BLaER1 treated with 17β-estradiol and CSF1 and Interleukin-3, amounts not matched to agents 10 nM and 100 nM (cell line): ENCODE results near the gene GTF3A.

Source experiments
- H3K27ac ChIP-seq, 11 experiments: shearing (Covaris generic); formaldehyde crosslinking; 2 replicates each; pipeline ENCODE4 v1.8.1; 2022
- H3K27me3 ChIP-seq, 11 experiments: shearing (Covaris generic); formaldehyde crosslinking; 2 replicates each; pipeline ENCODE4 v1.8.1; 2022
- H3K36me3 ChIP-seq, 11 experiments: shearing (Covaris generic); formaldehyde crosslinking; 2 replicates each; pipeline ENCODE4 v1.8.1; 2022
- H3K4me1 ChIP-seq, 10 experiments: shearing (Covaris generic); formaldehyde crosslinking; 2 replicates each; pipeline ENCODE4 v1.8.1; 2022
- H3K4me2 ChIP-seq, 11 experiments: shearing (Covaris generic); formaldehyde crosslinking; 2 replicates each; pipeline ENCODE4 v1.8.1; 2022
- H3K4me3 ChIP-seq, 10 experiments: shearing (Covaris generic); formaldehyde crosslinking; 2 replicates each; pipeline ENCODE4 v1.8.1; 2022
- H3K9ac ChIP-seq, 11 experiments: shearing (Covaris generic); formaldehyde crosslinking; 2 replicates each; pipeline ENCODE4 v1.8.1; 2022
- H3K9me3 ChIP-seq, 11 experiments: shearing (Covaris generic); formaldehyde crosslinking; replicated peaks in 1 of 11; 2 replicates each; pipeline ENCODE4 v1.8.1; 2022
- H4K20me1 ChIP-seq, 11 experiments: shearing (Covaris generic); formaldehyde crosslinking; 2 replicates each; pipeline ENCODE4 v1.8.1; 2022
- Cebpa-rat ChIP-seq, 11 experiments: shearing (Covaris generic); IDR thresholded peaks; 2 replicates each; pipeline ENCODE4 v1.8.1; 2022

Gene GTF3A

DNA sequence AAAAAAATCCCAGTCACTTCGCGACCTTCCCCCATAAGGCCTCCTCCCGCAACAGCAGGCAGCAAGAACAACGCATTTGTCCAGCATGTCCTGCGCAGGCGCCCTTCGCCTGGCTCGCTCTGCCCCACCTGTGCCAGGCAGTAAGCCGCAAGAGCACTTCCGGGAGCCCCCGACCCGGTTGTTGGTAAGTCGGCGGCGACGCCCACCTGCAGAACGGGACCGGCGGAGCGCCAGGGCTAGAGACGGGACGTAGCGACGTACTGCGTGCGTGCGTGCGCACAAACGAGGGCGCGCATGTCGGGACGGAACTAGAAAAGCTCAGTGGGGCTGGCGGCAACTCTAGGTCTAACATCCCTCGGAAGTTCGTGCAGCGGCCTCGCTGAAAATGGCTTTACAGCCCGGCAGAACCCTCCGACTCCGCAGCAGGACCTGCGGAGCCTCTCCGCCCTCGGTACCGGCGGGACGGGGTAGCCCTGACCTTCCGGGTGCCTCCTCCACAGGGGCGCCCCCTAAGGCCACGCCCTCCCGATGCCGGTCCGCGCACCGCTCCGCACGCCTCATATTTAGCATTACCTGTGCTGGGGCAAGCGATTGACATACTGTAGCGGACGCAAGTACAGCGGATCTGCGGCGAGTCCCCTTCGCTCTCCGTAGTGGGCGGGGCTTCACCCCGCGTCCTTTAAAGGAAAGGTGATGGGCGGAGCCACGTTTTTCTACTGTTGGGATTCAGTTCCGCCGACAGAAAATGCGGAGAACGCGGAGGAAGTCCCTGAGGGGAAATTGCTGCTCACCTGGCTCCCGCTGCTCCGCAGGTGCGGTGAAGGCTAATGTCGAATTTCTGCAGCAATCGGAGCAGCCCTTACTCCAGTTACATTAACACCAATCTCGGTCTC is 25.8 kb downstream of the GTF3A start, which contains the start of gene MTIF3:
TSS of gene MTIF3 (minus strand) at position 629 of the 893 bp plus-strand sequence. CDS start 10,116 bp downstream, outside the sequence.
- Histone ChIP-seq H3K27ac (peak within 1 kb of the TSS; percentile 91 to 98 (median 96)), H3K9ac (peak within 1 kb of the TSS; percentile 90 to 97 (median 94)), H4K20me1 (peaks cover 0 to 14% (median 0%) of the 10 kb centered on the region in 11 experiments; a peak in 4 of 22 replicates), H3K4me1 (peaks cover 49 to 68% (median 60%) of the 10 kb centered on the region in 10 experiments), H3K4me2 (peak within 1 kb of the TSS; percentile 87 to 97 (median 94)), H3K36me3 (peaks cover 0 to 7% (median 0%) of the 10 kb centered on the region in 11 experiments; a peak in 5 of 22 replicates), H3K4me3 (peak within 1 kb of the TSS; percentile 72 to 90 (median 83)), H3K27me3 (no peaks in the 10 kb centered on the region), H3K9me3 (no peaks in the 10 kb centered on the region)
- TF ChIP-seq Cebpa-rat (IDR thresholded peaks at IDR 0.05): no peak

GRCh38 chr13:27450921-27451471 is 26.6 kb downstream of the GTF3A start:
- peak overlapping the region; percentile 72 to 90 (median 83) for H3K4me3 ChIP-seq
- H4K20me1 ChIP-seq: peaks cover 0 to 6% (median 0%) of the 10 kb centered on the region in 11 experiments; a peak in 3 of 22 replicates
- H3K27ac ChIP-seq: peak overlapping the region; percentile 91 to 98 (median 96)
- 0 out of 22 replicates have a peak, but pooled peaks cover 0 to 3% (median 0%) of the 10 kb centered on the region in 11 experiments for H3K36me3 ChIP-seq
- H3K4me1 ChIP-seq: peaks cover 57 to 68% (median 60%) of the 10 kb centered on the region in 10 experiments
- peak overlapping the region; percentile 90 to 97 (median 94) for H3K9ac ChIP-seq
- H3K9me3 ChIP-seq: no peaks in the 10 kb centered on the region
- peak overlapping the region; percentile 87 to 97 (median 94) for H3K4me2 ChIP-seq
- no peak for TF ChIP-seq Cebpa-rat (IDR thresholded peaks at IDR 0.05)
- H3K27me3 ChIP-seq: no peaks in the 10 kb centered on the region

GRCh38 chr13:27455331-27455855 is 31.0 kb downstream of the GTF3A start:
- peak overlapping the region; percentile 83 to 97 (median 92) for H3K4me2 ChIP-seq
- H3K9ac ChIP-seq: peak overlapping the region; percentile 43 to 75 (median 58); a peak in 21 of 22 replicates
- no peaks in the 10 kb centered on the region for H3K27me3 ChIP-seq
- TF ChIP-seq Cebpa-rat (IDR thresholded peaks at IDR 0.05): no peak
- H3K36me3 ChIP-seq: no peaks in the 10 kb centered on the region
- peak overlapping the region; percentile 30 to 77 (median 62); a peak in 20 of 22 replicates for H3K27ac ChIP-seq
- no peaks in the 10 kb centered on the region for H3K9me3 ChIP-seq
- no peaks in the 10 kb centered on the region for H4K20me1 ChIP-seq
- peak overlapping the region; percentile 35 to 61 (median 49) for H3K4me3 ChIP-seq
- peaks cover 24 to 34% (median 29%) of the 10 kb centered on the region in 10 experiments for H3K4me1 ChIP-seq

DNA sequence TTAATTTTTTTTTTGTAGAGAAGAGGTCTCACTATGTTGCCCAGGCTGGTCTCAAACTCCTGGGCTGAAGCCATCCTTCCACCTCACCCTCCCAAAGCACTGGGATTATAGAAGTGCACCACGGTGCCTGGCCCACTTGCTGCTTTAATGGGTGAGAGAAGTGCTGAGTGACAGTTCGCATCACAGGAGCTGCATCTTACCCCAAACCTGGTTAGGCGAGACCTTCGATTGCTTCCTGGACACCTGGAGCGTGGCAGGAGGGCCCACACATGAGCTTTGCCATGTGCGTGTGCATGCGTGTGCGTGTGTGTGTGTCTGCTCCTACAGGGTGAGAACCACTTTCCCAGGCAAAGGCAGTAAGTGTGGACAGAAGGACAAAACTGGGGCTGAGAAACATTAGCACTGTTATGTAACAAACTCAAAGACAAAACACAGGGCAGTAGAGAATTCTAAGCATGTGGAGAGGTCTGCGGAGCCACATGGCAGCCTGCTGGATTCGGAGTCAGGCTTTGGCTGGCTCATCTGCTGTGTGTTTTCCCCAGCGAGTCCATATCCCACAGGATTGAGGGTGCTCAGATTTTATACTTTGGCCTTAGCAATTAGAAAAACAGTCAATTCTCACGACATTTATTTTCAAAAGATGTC is 37.6 kb downstream of the GTF3A start:
- Histone ChIP-seq H4K20me1 (no peaks in the 10 kb centered on the region), H3K4me2 (peak overlapping the region in 1 of 11 experiments; percentile 15; a peak in 1 of 22 replicates), H3K27me3 (no peaks in the 10 kb centered on the region), H3K4me3 (no peak overlapping the region), H3K4me1 (peaks cover 0 to 8% (median 0%) of the 10 kb centered on the region in 10 experiments; a peak in 2 of 20 replicates), H3K27ac (no peak overlapping the region), H3K9me3 (no peaks in the 10 kb centered on the region), H3K9ac (no peak overlapping the region), H3K36me3 (no peaks in the 10 kb centered on the region)
- TF ChIP-seq Cebpa-rat (IDR thresholded peaks at IDR 0.05): no peak

DNA sequence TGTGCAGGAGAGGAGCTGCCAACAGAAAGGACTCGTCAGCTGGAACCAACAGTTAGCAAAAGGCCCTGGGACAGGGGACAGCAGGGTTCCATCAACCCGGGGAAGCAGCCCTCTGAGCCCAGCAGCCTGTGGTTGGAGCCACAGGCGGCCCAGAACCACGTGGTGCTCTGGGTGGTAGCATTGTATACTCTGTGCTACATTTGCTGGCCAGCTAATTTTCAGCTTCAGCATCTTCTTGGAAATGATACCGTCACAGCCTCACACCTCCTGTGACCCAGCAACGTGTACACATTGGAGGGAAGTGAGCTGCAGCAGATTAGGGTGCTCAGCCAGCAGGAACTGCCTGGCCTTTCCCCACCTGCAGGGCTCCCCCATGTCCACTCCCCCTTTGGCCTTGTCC is 39.1 kb downstream of the GTF3A start:
- Histone ChIP-seq H3K4me1 (peaks cover 0 to 8% (median 0%) of the 10 kb centered on the region in 10 experiments; a peak in 2 of 20 replicates), H4K20me1 (no peaks in the 10 kb centered on the region), H3K4me2 (no peak overlapping the region), H3K4me3 (no peak overlapping the region), H3K9ac (no peak overlapping the region), H3K27me3 (no peaks in the 10 kb centered on the region), H3K27ac (no peak overlapping the region), H3K36me3 (no peaks in the 10 kb centered on the region), H3K9me3 (peaks cover 0 to 5% (median 3%) of the 10 kb centered on the region in 11 experiments; a peak in 13 of 22 replicates)
- TF ChIP-seq Cebpa-rat (IDR thresholded peaks at IDR 0.05): no peak

GRCh38 chr13:27465611-27466010 is 41.2 kb downstream of the GTF3A start:
- no peak overlapping the region for H3K4me2 ChIP-seq
- no peak overlapping the region for H3K27ac ChIP-seq
- no peak overlapping the region for H3K9ac ChIP-seq
- no peak for TF ChIP-seq Cebpa-rat (IDR thresholded peaks at IDR 0.05)
- H3K4me1 ChIP-seq: peaks cover 0 to 8% (median 0%) of the 10 kb centered on the region in 10 experiments; a peak in 2 of 20 replicates
- H3K27me3 ChIP-seq: no peaks in the 10 kb centered on the region
- no peaks in the 10 kb centered on the region for H3K36me3 ChIP-seq
- no peak overlapping the region for H3K4me3 ChIP-seq
- no peaks in the 10 kb centered on the region for H4K20me1 ChIP-seq
- peaks cover 0 to 14% (median 12%) of the 10 kb centered on the region in 11 experiments; a peak in 18 of 22 replicates for H3K9me3 ChIP-seq

GRCh38 chr13:27466513-27466912 is 42.1 kb downstream of the GTF3A start:
- no peak overlapping the region for H3K27ac ChIP-seq
- TF ChIP-seq Cebpa-rat (IDR thresholded peaks at IDR 0.05): no peak
- H3K4me3 ChIP-seq: no peak overlapping the region
- no peaks in the 10 kb centered on the region for H4K20me1 ChIP-seq
- no peaks in the 10 kb centered on the region for H3K36me3 ChIP-seq
- no peak overlapping the region for H3K4me2 ChIP-seq
- H3K27me3 ChIP-seq: no peaks in the 10 kb centered on the region
- H3K4me1 ChIP-seq: peaks cover 0 to 7% (median 0%) of the 10 kb centered on the region in 10 experiments; a peak in 2 of 20 replicates
- H3K9ac ChIP-seq: no peak overlapping the region
- H3K9me3 ChIP-seq: peaks cover 0 to 14% (median 12%) of the 10 kb centered on the region in 11 experiments; a peak in 18 of 22 replicates

GRCh38 chr13:27470075-27470820 is 45.8 kb downstream of the GTF3A start:
- H3K4me2 ChIP-seq: no peak overlapping the region
- peaks cover 0 to 14% (median 12%) of the 10 kb centered on the region in 11 experiments; a peak in 18 of 22 replicates for H3K9me3 ChIP-seq
- H3K36me3 ChIP-seq: no peaks in the 10 kb centered on the region
- no peaks in the 10 kb centered on the region for H4K20me1 ChIP-seq
- H3K27me3 ChIP-seq: no peaks in the 10 kb centered on the region
- no peak overlapping the region for H3K4me3 ChIP-seq
- H3K9ac ChIP-seq: no peak overlapping the region
- H3K4me1 ChIP-seq: peaks cover 0 to 11% (median 8%) of the 10 kb centered on the region in 10 experiments; a peak in 9 of 20 replicates
- H3K27ac ChIP-seq: no peak overlapping the region
- no peak for TF ChIP-seq Cebpa-rat (IDR thresholded peaks at IDR 0.05)
